ENCODE data around the gene ADAD1.

ADAD1 gene

DNA sequence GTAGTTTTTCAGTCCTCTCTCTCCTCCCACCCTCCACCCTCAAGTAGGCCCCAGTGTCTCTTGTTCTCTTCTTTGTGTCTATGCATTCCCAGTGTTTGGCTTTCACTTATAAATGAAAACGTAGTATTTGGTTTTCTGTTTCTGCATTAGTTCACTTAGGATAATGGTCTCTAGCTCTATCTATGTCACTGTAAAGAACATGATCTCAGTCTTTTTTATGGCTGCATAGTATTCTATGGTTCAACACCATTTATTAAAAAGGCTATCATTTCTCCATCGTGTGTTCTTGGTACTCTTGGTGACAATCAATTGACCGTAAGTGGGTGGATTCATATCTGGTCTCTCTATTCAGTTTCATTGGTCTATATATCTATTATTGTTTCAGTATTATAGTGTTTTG, 96.4 kb downstream of the ADAD1 start:
- Histone ChIP-seq H3K36me3 (ENCODE audit: insufficient read depth, low read length) (no peaks in the 10 kb centered on the region), H3K4me1 (ENCODE audit: insufficient read depth, low read length, poor library complexity, severe bottlenecking) (peaks cover 1% of the 10 kb centered on the region), H3K79me2 (ENCODE audit: insufficient read depth, low read length) (no peaks in the 10 kb centered on the region), H3K9me2 (replicated peaks; ENCODE audit: low read depth, low read length) (no peaks in the 10 kb centered on the region), H3K4me3 (ENCODE audit: low read length, poor library complexity, severe bottlenecking) (no peak overlapping the region), H3K27me3 (ENCODE audit: insufficient read depth, low read length, poor library complexity, severe bottlenecking) (no peaks in the 10 kb centered on the region), H3K4me2 (ENCODE audit: low read depth, low read length, poor library complexity, severe bottlenecking) (no peak overlapping the region), H2AFZ (ENCODE audit: low read length) (no peak overlapping the region), H3K9me3 (ENCODE audit: insufficient read depth, low read depth, low read length) (no peaks in the 10 kb centered on the region), H3F3A (ENCODE audit: low read depth) (no peaks in the 10 kb centered on the region), H3K9ac (ENCODE audit: low read depth, low read length, poor library complexity, severe bottlenecking) (no peak overlapping the region), H4K20me1 (ENCODE audit: insufficient read depth, low read length, poor library complexity, severe bottlenecking) (no peaks in the 10 kb centered on the region)
- TF ChIP-seq, protein P1, sequence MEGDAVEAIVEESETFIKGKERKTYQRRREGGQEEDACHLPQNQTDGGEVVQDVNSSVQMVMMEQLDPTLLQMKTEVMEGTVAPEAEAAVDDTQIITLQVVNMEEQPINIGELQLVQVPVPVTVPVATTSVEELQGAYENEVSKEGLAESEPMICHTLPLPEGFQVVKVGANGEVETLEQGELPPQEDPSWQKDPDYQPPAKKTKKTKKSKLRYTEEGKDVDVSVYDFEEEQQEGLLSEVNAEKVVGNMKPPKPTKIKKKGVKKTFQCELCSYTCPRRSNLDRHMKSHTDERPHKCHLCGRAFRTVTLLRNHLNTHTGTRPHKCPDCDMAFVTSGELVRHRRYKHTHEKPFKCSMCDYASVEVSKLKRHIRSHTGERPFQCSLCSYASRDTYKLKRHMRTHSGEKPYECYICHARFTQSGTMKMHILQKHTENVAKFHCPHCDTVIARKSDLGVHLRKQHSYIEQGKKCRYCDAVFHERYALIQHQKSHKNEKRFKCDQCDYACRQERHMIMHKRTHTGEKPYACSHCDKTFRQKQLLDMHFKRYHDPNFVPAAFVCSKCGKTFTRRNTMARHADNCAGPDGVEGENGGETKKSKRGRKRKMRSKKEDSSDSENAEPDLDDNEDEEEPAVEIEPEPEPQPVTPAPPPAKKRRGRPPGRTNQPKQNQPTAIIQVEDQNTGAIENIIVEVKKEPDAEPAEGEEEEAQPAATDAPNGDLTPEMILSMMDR (conservative IDR thresholded peaks at IDR 0.05; ENCODE audit: low read length) = no peak
- TF ChIP-seq EZH2phosphoT487 (IDR thresholded peaks at IDR 0.05; ENCODE audit: borderline replicate concordance) = no peak

DNA sequence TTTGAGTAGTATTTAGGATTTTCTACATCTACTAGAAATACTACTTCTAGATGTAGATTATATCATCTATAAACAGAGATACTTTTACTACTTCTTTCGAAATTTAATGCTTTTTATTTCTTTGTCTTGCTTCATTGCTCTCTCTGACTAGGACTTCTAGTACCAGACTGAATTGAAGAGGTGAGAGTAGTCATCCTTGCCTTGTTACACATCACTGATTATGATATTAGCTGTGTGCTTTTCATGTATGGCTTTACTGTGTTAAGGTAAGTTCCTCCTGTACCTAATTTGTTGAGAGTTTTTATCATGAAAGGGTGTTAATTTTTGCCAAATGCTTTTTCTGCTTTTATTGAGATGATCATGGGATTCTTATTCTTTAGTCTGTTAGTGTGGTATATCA, 97.3 kb downstream of the ADAD1 start:
- Histone ChIP-seq H3K36me3 (ENCODE audit: insufficient read depth, low read length) (no peaks in the 10 kb centered on the region), H3K9me3 (ENCODE audit: insufficient read depth, low read depth, low read length) (no peaks in the 10 kb centered on the region), H3K9ac (ENCODE audit: low read depth, low read length, poor library complexity, severe bottlenecking) (no peak overlapping the region), H3K4me3 (ENCODE audit: low read length, poor library complexity, severe bottlenecking) (no peak overlapping the region), H3K9me2 (replicated peaks; ENCODE audit: low read depth, low read length) (no peaks in the 10 kb centered on the region), H3K27me3 (ENCODE audit: insufficient read depth, low read length, poor library complexity, severe bottlenecking) (no peaks in the 10 kb centered on the region), H4K20me1 (ENCODE audit: insufficient read depth, low read length, poor library complexity, severe bottlenecking) (no peaks in the 10 kb centered on the region), H3F3A (ENCODE audit: low read depth) (no peaks in the 10 kb centered on the region), H3K79me2 (ENCODE audit: insufficient read depth, low read length) (no peaks in the 10 kb centered on the region), H3K4me2 (ENCODE audit: low read depth, low read length, poor library complexity, severe bottlenecking) (no peak overlapping the region), H2AFZ (ENCODE audit: low read length) (no peak overlapping the region), H3K4me1 (ENCODE audit: insufficient read depth, low read length, poor library complexity, severe bottlenecking) (peaks cover 3% of the 10 kb centered on the region)
- no peak for TF ChIP-seq EZH2phosphoT487 (IDR thresholded peaks at IDR 0.05; ENCODE audit: borderline replicate concordance)
- TF ChIP-seq, protein P1 (conservative IDR thresholded peaks at IDR 0.05; ENCODE audit: low read length) = no peak

DNA sequence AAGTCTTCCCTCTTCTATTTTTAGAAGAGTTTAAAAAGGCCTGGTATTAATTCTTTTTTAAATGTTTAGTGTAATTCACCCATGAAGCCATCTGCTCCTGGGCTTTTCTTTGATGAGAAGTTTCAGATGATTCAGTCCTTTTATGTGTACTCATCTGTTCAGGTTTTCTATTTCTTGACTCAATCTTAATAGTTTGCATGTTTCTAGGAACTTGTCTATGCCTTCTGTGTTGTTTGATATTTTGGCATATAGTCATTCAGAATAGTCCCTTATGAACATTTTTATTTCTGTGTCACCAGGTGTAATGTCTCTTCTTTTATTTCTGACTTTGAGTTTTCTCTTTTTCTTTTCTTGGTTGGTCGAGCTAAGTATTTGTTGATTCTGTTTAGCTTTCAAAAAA, 97.9 kb downstream of the ADAD1 start:
- H4K20me1 ChIP-seq (ENCODE audit: insufficient read depth, low read length, poor library complexity, severe bottlenecking) = no peaks in the 10 kb centered on the region
- no peak overlapping the region for H3K9ac ChIP-seq (ENCODE audit: low read depth, low read length, poor library complexity, severe bottlenecking)
- no peaks in the 10 kb centered on the region for H3K79me2 ChIP-seq (ENCODE audit: insufficient read depth, low read length)
- H3K4me3 ChIP-seq (ENCODE audit: low read length, poor library complexity, severe bottlenecking) = no peak overlapping the region
- no peaks in the 10 kb centered on the region for H3F3A ChIP-seq (ENCODE audit: low read depth)
- H3K36me3 ChIP-seq (ENCODE audit: insufficient read depth, low read length) = no peaks in the 10 kb centered on the region
- no peak overlapping the region for H2AFZ ChIP-seq (ENCODE audit: low read length)
- no peaks in the 10 kb centered on the region for H3K9me3 ChIP-seq (ENCODE audit: insufficient read depth, low read depth, low read length)
- H3K4me2 ChIP-seq (ENCODE audit: low read depth, low read length, poor library complexity, severe bottlenecking) = no peak overlapping the region
- H3K27me3 ChIP-seq (ENCODE audit: insufficient read depth, low read length, poor library complexity, severe bottlenecking) = no peaks in the 10 kb centered on the region
- H3K9me2 ChIP-seq (replicated peaks; ENCODE audit: low read depth, low read length) = no peaks in the 10 kb centered on the region
- H3K4me1 ChIP-seq (ENCODE audit: insufficient read depth, low read length, poor library complexity, severe bottlenecking) = peaks cover 3% of the 10 kb centered on the region
- TF ChIP-seq, protein P1 (conservative IDR thresholded peaks at IDR 0.05; ENCODE audit: low read length) = no peak
- no peak for TF ChIP-seq EZH2phosphoT487 (IDR thresholded peaks at IDR 0.05; ENCODE audit: borderline replicate concordance)

All from Loucy (cell line).